Amygdala (tissue), 56 donors: ENCODE results near the gene KLHDC4.

Experiments used
- DNase-seq, 56 donors: peaks; one replicate each; lab custom pipeline; 2025; lab: John Stamatoyannopoulos, UW

The KLHDC4 gene

DNA sequence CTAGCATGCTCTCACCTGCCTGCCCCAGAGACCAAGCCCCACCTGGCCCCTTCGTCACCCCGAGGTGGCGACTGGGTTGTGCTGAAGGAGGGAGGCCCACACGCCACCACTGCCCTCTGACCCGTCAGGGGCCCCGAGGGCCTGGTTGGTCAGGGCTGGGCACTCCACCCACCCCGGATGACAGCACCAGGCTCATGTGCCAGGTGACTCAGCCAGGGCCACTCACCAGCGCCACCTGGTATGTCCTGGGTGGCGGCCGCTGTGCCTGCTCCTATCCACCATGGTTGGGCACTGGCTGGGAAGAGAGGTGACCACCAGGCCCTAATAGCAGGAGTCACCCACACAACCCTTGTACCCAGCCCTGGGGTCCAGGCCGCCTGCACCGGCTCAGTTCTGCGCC lies 94.6 kb downstream of the KLHDC4 start:
- DNase-seq = no peak

DNA sequence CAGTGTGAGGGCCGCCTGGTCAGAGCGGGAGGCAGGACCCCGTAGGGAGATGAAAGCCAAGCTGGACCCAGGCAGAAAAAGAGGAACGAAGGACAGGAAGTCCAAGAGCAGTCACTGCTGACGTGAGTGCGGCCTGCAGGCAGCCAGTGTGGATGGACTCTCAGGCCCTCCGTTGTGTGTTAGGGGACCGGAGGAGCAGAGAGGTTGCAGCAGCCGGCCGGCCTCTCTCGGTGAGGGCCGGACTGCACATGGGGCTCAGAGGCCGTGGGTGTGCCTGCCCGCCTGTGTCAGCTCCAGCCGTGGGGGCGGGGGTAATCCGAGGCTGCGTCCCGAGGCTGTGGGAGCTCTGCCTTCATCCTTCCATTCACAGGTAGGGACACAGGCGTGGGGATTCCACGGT lies 96.1 kb downstream of the KLHDC4 start:
- DNase-seq = no peak

DNA sequence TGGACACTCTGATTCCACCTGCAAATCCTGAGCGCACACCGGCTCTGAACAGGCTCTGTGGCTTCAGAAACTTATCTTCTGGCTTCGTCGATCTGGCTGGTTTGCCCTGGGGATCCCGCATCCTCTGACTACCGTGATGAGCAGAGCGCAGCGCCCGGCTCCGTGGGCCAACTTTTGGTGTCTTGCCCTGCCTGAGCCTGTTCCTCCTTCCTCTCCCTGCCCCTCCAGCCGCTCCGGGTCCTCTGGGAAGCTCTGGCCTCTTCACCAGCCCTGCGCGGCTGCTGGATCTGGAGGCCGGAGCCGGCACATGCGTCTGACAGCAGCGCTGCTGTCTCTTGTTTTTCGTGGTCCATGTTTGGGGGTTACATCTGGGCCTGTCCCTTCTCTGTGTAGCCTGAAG lies 97.8 kb downstream of the KLHDC4 start:
- DNase-seq = no peak

- DNase-seq = no peak
Observed at GRCh38 chr16:87667443-87667842, 98.3 kb downstream of the KLHDC4 start.

GRCh38 chr16:87666919-87667318 lies 98.9 kb downstream of the KLHDC4 start:
- no peak for DNase-seq

- DNase-seq = no peak
Observed at GRCh38 chr16:87665193-87665592, 100.6 kb downstream of the KLHDC4 start.

- DNase-seq = no peak
Observed at GRCh38 chr16:87664792-87665191, 101.0 kb downstream of the KLHDC4 start.

DNA sequence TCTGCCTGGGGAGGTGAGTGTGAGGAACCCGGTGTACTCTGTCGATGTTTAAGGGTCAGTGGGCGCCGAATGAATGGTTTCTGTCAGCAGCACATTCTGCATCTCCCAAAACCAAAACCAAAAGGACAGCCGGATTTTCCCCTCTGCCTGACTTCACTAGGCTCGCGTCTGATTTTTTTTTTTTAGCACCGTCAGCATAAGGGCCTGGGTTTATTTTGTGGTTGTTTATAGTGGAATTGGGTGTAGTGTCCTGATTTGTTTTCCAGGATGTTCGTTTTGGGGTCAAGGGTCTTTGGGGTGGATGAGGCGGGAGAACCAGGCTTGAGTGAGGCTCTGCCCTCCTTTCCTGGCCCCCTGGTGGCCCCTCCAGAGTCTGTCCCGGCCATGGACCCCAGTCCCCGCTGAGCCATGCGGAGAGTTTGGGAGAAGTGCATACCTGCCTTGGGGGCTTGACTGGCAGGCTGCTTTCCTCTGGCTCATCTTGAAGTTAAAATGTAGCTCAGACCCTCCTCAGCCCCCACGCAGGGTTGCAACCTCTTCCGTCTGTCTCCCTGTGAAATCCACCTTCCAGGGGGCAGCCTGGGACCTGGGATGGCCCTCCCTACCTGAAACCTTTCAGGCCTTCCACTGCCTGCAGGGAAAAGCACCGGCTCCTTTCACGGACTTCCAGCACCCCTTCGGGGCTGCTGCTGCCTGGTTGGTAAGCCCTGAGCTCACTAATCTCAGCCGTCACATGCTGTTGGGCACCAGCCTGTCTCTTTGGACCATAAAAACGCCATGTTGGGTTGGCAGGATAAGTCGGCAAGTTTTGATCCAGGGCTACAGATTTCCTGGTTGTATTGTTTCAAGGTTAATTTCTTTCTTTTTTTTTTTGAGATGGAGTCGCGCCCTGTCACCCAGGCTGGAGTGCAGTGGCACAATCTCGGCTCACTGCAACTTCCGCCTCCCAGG lies 103.3 kb downstream of the KLHDC4 start:
- no peak for DNase-seq

- DNase-seq = peak in 3 of 56 donors; percentile 7 to 10 (median 9)
Observed at GRCh38 chr16:87661561-87661960, 104.2 kb downstream of the KLHDC4 start.

GRCh38 chr16:87658564-87659225 lies 107.1 kb downstream of the KLHDC4 start:
- DNase-seq = no peak
